Measurements from ENCODE around the gene DAZAP2. TPM values are rescaled to one million over a fixed set of nuclear protein-coding genes. Genes with fewer than 3 reads are reported as not detected.

DAZAP2 gene
- total and polyA plus RNA-seq, 2 of the 4 experiments (the other 2 are of a cell fraction): 62.2 to 202 TPM

- TF ChIP-seq POLR2A (IDR thresholded peaks at IDR 0.05; ENCODE audit: low read depth, low read length) (peak; percentile 33; the same call in 1 of the 2 replicates), MAFK (IDR thresholded peaks at IDR 0.05; ENCODE audit: low read depth, low read length) (no peak), FOS (IDR thresholded peaks at IDR 0.05; ENCODE audit: low read depth, low read length) (no peak), USF2 (IDR thresholded peaks at IDR 0.05; ENCODE audit: low read depth, low read length) (no peak), RFX5 (IDR thresholded peaks at IDR 0.05; ENCODE audit: low read depth, low read length) (no peak), CHD1 (IDR thresholded peaks at IDR 0.05; ENCODE audit: low read depth, low read length) (no peak), MAZ (IDR thresholded peaks at IDR 0.05; ENCODE audit: borderline replicate concordance, low read depth, low read length) (peak; percentile 18; the same call in 1 of the 2 replicates)
- Histone ChIP-seq H2AFZ (replicated peaks; ENCODE audit: low read length, poor library complexity) (peak within 1 kb of the TSS; percentile 88), H3K4me3 (ENCODE audit: insufficient read depth, low read depth, low read length) (peak within 1 kb of the TSS; percentile 74), H3K4ac (ENCODE audit: low read depth, low read length) (peak within 1 kb of the TSS; percentile 90), H4K91ac (ENCODE audit: insufficient read depth, low read depth, low read length) (peak within 1 kb of the TSS; percentile 83), H3K23ac (ENCODE audit: low read depth, low read length) (peak within 1 kb of the TSS; percentile 90), H3K9ac (ENCODE audit: low read depth, low read length) (peak within 1 kb of the TSS; percentile 74), H4K8ac (ENCODE audit: low read depth in 2 of 2, low read length in 2 of 2) (peak within 1 kb of the TSS; percentile 79 to 92), H3K9me1 (ENCODE audit: insufficient read depth, low read length) (peaks cover 13% of the 10 kb centered on the region), H3K27me3 (ENCODE audit: control insufficient read depth, insufficient read depth, low read length) (no peaks in the 10 kb centered on the region), H2AK5ac (ENCODE audit: low read depth, low read length) (peak within 1 kb of the TSS; percentile 83), H3K36me3 (ENCODE audit: control insufficient read depth, insufficient read depth, low read length) (no peaks in the 10 kb centered on the region), H3K4me2 (ENCODE audit: low read depth, low read length) (peak within 1 kb of the TSS; percentile 86), H2BK20ac (ENCODE audit: low read depth, low read length) (peak within 1 kb of the TSS; percentile 94), H4K20me1 (ENCODE audit: insufficient read depth, low read length) (no peaks in the 10 kb centered on the region), H2BK5ac (ENCODE audit: low read depth, low read length, poor library complexity, severe bottlenecking) (peak within 1 kb of the TSS; percentile 88), H3K18ac (ENCODE audit: low read depth, low read length) (peak within 1 kb of the TSS; percentile 68), H3K27ac (ENCODE audit: insufficient read depth, low read length) (peak within 1 kb of the TSS; percentile 53), H3K56ac (ENCODE audit: extremely low read depth, insufficient read depth, low read length) (peak within 1 kb of the TSS; percentile 77), H2AK9ac (replicated peaks; ENCODE audit: low read depth, low read length, poor library complexity) (peak within 1 kb of the TSS; percentile 95), H2BK120ac (ENCODE audit: low read depth, low read length) (peak within 1 kb of the TSS; percentile 88), H3K79me1 (ENCODE audit: low read depth in 1 of 2, low read length in 2 of 2) (peaks cover 15 to 51% of the 10 kb centered on the region in 2 experiments), H2BK15ac (ENCODE audit: low read depth, low read length) (peak within 1 kb of the TSS; percentile 69), H3K4me1 (ENCODE audit: control insufficient read depth, insufficient read depth, low read length) (peaks cover 3% of the 10 kb centered on the region; the same call in 1 of the 2 replicates), H3K9me3 (ENCODE audit: control insufficient read depth, insufficient read depth, low read length) (no peaks in the 10 kb centered on the region), H4K5ac (ENCODE audit: low read depth, low read length) (peak within 1 kb of the TSS; percentile 66), H3K14ac (replicated peaks; ENCODE audit: low read depth, low read length) (peak within 1 kb of the TSS; percentile 90)
- dilution Hi-C loops (cut with HindIII; ENCODE audit: low sequenced_read_pairs, unreplicated experiment): no loop called here
- ATAC-seq (ENCODE audit: low read depth) (peak; percentile 67), DNase-seq (peak; percentile 21)
- BruUV-seq (replicated peaks): no TSS peak
- POLR2A ChIA-PET (ENCODE audit: unreplicated experiment): interaction anchor here (0.6 to 1.1 kb wide), 2 partner anchors 29 to 31 kb away, joined by 3 to 5 read pairs; partner anchors contain the start of gene DAZAP2
- intact Hi-C loops (cut with micrococcal nuclease): no loop called here
- 1% methylated on average over 22 of the region's 83 CpGs; no CpG with 5 or more reads in 1 of the 2 experiments for WGBS, 2 experiments (ENCODE audit: extremely low coverage in 2 of 2, insufficient read length in 1 of 2)
- CTCF ChIA-PET: interaction anchor here (2.7 kb wide), 1 partner anchor 71 kb away, joined by 19 read pairs; no protein-coding TSS in a partner anchor
- in situ Hi-C loops (cut with MboI; ENCODE audit: low sequenced_read_pairs): no loop called here
Measured at GRCh38 chr12:51270067-51270950, 31.7 kb downstream of the DAZAP2 start, which contains the start of gene SMAGP. TSS of gene SMAGP (minus strand) at chr12:51270415. CDS start at chr12:51269278, 1,137 bp downstream.
